Stomach smooth muscle (tissue), 2 donors: ENCODE data around the gene SLX4IP.

ENCODE experiments used
- H3K27ac ChIP-seq: one replicate; pipeline ENCODE4 v1.7.0; 2013; ENCODE audit warnings: mild to moderate bottlenecking, low read length, inconsistent platforms
- H3K27me3 ChIP-seq, 2 donors: one replicate each; pipeline ENCODE4 v1.7.0; 2013; ENCODE audit warnings: low read length in 2 of 2; ENCODE audit not compliant: insufficient read depth in 2 of 2, control insufficient read depth in 1 of 2
- H3K36me3 ChIP-seq, 2 donors: one replicate each; pipeline ENCODE4 v1.7.0; 2013; ENCODE audit warnings: low read length in 2 of 2; ENCODE audit not compliant: control insufficient read depth in 2 of 2, insufficient read depth in 2 of 2
- H3K4me1 ChIP-seq: one replicate; pipeline ENCODE4 v1.7.0; 2013; ENCODE audit warnings: low read length; ENCODE audit not compliant: control insufficient read depth, insufficient read depth
- H3K4me3 ChIP-seq, 2 donors: one replicate each; pipeline ENCODE4 v1.7.0; 2013; ENCODE audit warnings: low read length in 2 of 2
- H3K9ac ChIP-seq, 2 donors: one replicate each; pipeline ENCODE4 v1.7.0; 2013; ENCODE audit warnings: low read length in 2 of 2, mild to moderate bottlenecking in 1 of 2
- H3K9me3 ChIP-seq, 2 donors: one replicate each; pipeline ENCODE4 v1.7.0; 2013; ENCODE audit warnings: low read length in 2 of 2; ENCODE audit not compliant: control insufficient read depth in 2 of 2
- donor health status: healthy.
- donor health status: Pancreatic carcinoma.

The SLX4IP gene

DNA sequence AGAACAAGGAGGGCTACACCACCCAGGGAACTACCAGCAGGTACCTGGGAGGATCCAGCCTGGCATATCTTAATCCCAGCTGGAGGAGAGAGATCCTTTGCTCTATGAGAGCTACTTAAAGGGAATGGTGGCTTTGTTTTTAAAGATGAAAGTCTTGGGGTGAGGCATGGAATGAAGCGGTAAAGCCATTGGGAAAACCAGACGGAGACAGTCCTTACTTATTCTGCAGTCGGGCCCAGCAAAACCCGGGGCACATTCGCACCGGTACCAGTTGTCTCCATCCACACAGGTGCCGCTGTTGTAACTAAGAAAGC, 208.4 kb downstream of the SLX4IP start:
- peaks cover 76 to 90% of the 10 kb centered on the region in 2 donors for H3K36me3 ChIP-seq
- H3K9ac ChIP-seq = no peak overlapping the region
- H3K27me3 ChIP-seq = no peaks in the 10 kb centered on the region
- no peak overlapping the region for H3K27ac ChIP-seq
- no peaks in the 10 kb centered on the region for H3K9me3 ChIP-seq
- H3K4me3 ChIP-seq = no peak overlapping the region
- peaks cover 11% of the 10 kb centered on the region for H3K4me1 ChIP-seq

DNA sequence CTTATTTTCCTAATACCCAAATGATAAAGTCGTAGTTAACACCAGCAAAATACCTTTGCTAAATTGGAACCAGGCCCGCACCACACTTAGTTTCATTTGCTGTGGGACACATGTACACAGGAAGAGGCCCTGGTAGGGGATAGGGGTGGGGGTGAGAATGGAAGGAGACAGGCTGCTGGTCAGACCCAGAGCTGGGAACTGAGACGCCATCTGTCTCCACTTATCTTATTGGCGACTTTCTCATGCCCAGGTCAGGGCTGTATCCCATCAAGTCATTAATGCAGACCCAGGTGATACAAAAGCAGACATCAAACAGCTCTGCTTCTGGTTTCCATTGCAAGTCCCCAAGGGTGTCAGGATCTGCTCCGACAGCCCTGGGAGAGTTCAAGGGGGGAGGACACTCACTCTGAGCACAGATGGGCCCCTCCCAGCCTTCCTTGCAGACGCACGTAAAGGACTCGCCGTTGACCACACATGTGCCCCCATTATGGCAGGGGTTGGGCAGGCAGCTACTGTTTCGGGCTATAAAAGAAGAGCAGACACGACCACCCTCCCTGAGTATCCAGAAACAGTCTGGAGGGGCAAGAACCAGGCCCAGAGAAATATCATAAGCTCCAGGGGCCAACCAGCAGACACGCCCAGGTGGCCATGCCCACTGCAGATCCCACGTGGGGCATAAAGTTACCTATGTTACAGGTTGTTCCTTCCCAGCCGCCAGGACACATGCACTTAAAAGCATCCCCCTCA, 209.5 kb downstream of the SLX4IP start:
- H3K27ac ChIP-seq = peak overlapping the region; percentile 18
- no peak overlapping the region for H3K9ac ChIP-seq
- H3K9me3 ChIP-seq = no peaks in the 10 kb centered on the region
- H3K4me1 ChIP-seq = peaks cover 11% of the 10 kb centered on the region
- no peak overlapping the region for H3K4me3 ChIP-seq
- H3K36me3 ChIP-seq = peaks cover 81 to 93% of the 10 kb centered on the region in 2 donors
- H3K27me3 ChIP-seq = no peaks in the 10 kb centered on the region

DNA sequence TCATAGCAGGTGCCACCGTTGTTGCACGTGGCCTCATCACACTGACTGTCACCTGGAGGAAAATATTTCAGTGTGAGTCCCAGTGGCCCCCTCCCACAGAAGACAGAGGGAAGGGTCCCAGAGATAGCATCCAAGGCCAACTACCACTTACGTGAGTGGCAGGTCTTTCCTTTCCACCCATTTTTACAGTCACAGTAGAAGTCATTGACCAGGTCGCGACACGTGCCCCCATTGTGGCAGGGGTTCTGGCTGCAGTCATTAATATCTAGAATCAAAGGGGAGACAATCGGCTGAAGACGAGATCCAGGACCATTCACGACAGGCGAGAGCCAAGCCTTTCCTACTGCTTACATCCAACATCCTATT, 210.1 kb downstream of the SLX4IP start:
- no peaks in the 10 kb centered on the region for H3K27me3 ChIP-seq
- peaks cover 84 to 93% of the 10 kb centered on the region in 2 donors for H3K36me3 ChIP-seq
- no peak overlapping the region for H3K27ac ChIP-seq
- H3K9ac ChIP-seq = no peak overlapping the region
- no peaks in the 10 kb centered on the region for H3K9me3 ChIP-seq
- H3K4me3 ChIP-seq = no peak overlapping the region
- peaks cover 9% of the 10 kb centered on the region for H3K4me1 ChIP-seq

DNA sequence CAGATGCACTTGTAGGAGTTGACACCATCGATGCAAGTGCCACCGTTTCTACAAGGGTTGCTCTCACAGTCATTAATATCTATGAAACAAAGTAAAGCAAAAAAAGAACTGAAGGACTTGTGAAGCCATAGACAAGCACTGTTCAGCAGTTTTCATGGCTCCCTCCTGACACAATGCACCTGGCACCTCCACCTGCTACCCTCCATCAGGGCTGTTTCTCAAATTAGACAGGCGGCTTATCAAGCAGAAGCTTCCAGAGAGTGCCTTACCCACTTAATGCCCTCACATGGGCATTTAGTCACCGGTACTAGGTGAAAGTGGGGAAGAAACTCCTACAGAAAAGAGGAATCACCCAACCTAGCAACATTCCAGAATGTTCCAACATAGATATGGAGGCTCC, 210.9 kb downstream of the SLX4IP start:
- peaks cover 10% of the 10 kb centered on the region for H3K4me1 ChIP-seq
- H3K9me3 ChIP-seq = no peaks in the 10 kb centered on the region
- H3K9ac ChIP-seq = no peak overlapping the region
- no peak overlapping the region for H3K27ac ChIP-seq
- peaks cover 78 to 92% of the 10 kb centered on the region in 2 donors for H3K36me3 ChIP-seq
- no peaks in the 10 kb centered on the region for H3K27me3 ChIP-seq
- no peak overlapping the region for H3K4me3 ChIP-seq

DNA sequence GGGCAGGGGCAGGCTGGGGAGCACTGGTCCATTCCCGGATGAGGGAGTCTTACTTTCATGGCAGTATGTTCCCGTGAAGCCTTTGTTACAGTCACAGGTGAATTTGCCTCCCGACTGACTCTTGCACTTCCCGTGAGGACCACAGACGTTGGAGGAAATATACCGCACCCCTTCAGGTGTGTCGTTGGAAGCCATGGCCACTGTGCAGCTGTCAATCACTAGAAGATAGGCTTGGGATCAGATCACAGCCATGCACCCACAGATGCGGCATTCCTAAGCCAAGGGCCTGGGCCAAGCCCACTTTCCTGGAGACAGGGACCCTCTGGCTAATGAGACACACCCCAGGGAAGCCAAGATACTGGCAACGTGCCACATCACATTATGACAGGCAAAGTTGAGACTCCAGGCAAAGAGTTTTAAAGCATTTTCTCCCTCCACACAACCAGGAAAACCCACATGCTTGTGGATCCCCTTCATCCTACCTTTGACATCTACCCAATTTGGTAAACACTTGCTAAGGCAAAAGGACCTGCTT, 211.8 kb downstream of the SLX4IP start:
- Histone ChIP-seq H3K9me3 (no peaks in the 10 kb centered on the region), H3K36me3 (peaks cover 76 to 91% of the 10 kb centered on the region in 2 donors), H3K27ac (no peak overlapping the region), H3K9ac (no peak overlapping the region), H3K4me3 (no peak overlapping the region), H3K4me1 (peaks cover 19% of the 10 kb centered on the region), H3K27me3 (no peaks in the 10 kb centered on the region)

DNA sequence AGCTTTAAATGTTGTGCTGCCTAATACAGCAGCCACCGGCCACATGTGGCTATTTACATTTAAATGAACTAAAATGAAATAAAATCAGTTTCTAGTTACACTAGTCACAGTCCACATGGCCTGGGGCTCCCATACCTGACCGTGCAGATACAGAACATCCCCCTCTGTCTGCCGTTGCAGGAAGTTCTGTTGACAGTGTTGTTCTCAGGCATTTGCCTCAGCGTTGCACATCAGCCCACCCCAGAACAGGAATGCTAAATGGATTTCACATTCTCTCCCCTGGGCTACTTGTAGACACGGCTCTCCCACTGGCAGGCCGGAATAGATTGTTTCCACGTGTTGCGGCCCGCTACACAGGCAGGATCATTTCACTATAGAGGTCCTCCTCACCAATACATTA, 212.4 kb downstream of the SLX4IP start:
- Histone ChIP-seq H3K9ac (no peak overlapping the region), H3K27me3 (no peaks in the 10 kb centered on the region), H3K4me3 (no peak overlapping the region), H3K4me1 (peaks cover 22% of the 10 kb centered on the region), H3K27ac (no peak overlapping the region), H3K36me3 (peaks cover 70 to 86% of the 10 kb centered on the region in 2 donors), H3K9me3 (no peaks in the 10 kb centered on the region)

DNA sequence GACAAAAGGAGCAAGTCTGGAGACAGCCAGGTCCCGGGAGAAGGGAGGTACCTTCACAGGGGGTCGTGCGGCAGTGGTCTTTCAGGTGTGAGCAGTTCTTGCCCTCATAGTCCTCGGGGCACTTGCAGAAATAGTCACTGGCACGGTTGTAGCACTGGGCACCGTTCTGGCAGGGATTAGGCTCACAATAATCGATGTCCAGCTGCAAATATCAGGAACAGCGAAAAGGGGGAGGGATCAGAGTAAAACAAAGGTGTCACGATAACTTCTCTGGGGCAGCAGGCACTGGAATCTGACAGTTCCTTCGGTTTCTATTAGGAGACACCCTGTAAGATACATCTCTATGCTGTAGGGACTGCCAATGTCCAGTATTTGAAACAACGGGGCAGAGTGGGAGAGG, 212.8 kb downstream of the SLX4IP start:
- H3K27ac ChIP-seq = no peak overlapping the region

DNA sequence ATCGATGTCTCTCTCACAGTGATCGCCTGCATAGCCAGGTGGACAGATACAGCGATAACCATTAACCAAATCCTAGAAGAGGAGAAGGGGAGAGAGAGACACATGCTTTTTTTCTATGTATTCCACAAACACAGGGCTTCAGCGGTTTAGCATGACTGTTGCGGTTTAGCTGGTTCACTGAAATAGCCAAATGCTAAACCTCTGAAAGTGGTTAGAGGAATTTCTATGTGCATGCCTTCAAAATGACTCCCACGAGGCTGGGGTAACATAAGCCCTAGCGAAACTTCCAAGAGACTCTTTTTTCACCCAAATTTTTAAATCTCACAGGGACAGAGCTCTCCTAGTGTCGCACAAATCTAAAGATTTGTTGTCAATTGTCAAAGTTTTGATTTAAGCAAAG, 213.5 kb downstream of the SLX4IP start:
- Histone ChIP-seq H3K27me3 (no peaks in the 10 kb centered on the region), H3K27ac (no peak overlapping the region), H3K36me3 (peaks cover 64 to 78% of the 10 kb centered on the region in 2 donors), H3K4me1 (peaks cover 26% of the 10 kb centered on the region), H3K4me3 (no peak overlapping the region), H3K9me3 (no peaks in the 10 kb centered on the region), H3K9ac (no peak overlapping the region)

More for the DNA sequence above, 212.8 kb downstream of the SLX4IP start:
- Histone ChIP-seq H3K27me3 (no peaks in the 10 kb centered on the region), H3K9me3 (no peaks in the 10 kb centered on the region), H3K4me1 (peaks cover 27% of the 10 kb centered on the region), H3K36me3 (peaks cover 70 to 84% of the 10 kb centered on the region in 2 donors), H3K9ac (no peak overlapping the region), H3K4me3 (no peak overlapping the region)

DNA sequence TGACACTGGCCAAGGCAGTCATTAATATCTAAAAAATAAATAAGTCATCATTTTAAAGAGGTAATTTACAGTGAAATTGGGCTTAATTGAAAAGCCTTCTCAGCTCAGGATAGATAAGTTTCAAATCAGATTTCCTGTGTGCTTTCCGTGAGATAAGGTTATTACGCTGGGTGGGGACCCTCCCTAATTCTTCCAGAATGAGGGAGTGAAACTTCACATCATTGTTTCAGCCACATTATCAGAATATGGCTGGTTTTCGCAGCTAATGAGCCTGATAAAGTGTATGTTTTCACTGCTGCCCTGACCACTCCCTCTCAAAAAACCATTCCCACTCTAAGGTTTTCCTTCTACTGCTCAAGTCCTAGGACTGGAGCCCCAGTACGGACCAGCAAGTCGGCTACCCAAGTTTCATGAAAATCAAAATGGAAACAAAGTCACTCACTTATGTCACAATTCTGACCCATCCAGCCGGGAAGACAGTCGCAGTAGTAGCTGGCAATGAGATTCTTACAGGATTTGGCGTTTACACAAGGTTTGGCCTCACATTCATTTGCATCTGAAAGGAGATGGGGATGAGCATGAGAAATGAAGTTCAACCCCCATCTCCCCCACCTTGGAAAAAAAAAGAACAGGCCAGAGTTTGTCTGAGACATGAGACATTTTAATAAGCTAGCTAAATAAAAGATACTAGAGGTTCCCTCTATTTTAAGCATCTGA, 214.1 kb downstream of the SLX4IP start:
- no peak overlapping the region for H3K27ac ChIP-seq
- H3K9me3 ChIP-seq = no peaks in the 10 kb centered on the region
- no peaks in the 10 kb centered on the region for H3K27me3 ChIP-seq
- no peak overlapping the region for H3K4me3 ChIP-seq
- H3K9ac ChIP-seq = no peak overlapping the region
- H3K4me1 ChIP-seq = peaks cover 26% of the 10 kb centered on the region
- H3K36me3 ChIP-seq = peaks cover 58 to 72% of the 10 kb centered on the region in 2 donors

DNA sequence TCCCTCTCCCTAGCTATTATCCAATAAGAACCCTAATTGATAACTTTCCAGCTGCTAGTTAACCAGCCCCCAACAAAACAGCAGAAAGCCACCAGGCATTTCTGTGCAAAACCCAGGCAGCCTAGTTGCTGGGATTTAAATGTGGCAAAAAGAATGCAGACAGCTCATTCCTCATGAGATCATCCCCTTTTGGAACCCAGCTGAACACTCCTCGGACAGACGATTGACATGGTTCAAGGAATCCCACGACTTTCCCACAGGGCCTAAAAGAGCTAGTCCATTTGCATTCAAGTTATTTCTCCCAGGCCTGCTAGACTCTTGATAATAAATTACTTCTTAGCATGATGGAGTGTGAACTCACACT, 214.7 kb downstream of the SLX4IP start:
- no peak overlapping the region for H3K4me3 ChIP-seq
- H3K36me3 ChIP-seq = peaks cover 52 to 69% of the 10 kb centered on the region in 2 donors
- no peak overlapping the region for H3K9ac ChIP-seq
- H3K4me1 ChIP-seq = peaks cover 31% of the 10 kb centered on the region
- no peaks in the 10 kb centered on the region for H3K27me3 ChIP-seq
- H3K27ac ChIP-seq = no peak overlapping the region
- no peaks in the 10 kb centered on the region for H3K9me3 ChIP-seq
